Measurements from ENCODE around the gene UGT1A3. TPM values are rescaled to one million over a fixed set of nuclear protein-coding genes. Genes with fewer than 3 reads are reported as not detected.
A peak's percentile ranks its signal among the peaks of the same experiment; 100 is the strongest.

UGT1A3 gene
- total RNA-seq, 1 donor from 2014 or later: not detected

DNA sequence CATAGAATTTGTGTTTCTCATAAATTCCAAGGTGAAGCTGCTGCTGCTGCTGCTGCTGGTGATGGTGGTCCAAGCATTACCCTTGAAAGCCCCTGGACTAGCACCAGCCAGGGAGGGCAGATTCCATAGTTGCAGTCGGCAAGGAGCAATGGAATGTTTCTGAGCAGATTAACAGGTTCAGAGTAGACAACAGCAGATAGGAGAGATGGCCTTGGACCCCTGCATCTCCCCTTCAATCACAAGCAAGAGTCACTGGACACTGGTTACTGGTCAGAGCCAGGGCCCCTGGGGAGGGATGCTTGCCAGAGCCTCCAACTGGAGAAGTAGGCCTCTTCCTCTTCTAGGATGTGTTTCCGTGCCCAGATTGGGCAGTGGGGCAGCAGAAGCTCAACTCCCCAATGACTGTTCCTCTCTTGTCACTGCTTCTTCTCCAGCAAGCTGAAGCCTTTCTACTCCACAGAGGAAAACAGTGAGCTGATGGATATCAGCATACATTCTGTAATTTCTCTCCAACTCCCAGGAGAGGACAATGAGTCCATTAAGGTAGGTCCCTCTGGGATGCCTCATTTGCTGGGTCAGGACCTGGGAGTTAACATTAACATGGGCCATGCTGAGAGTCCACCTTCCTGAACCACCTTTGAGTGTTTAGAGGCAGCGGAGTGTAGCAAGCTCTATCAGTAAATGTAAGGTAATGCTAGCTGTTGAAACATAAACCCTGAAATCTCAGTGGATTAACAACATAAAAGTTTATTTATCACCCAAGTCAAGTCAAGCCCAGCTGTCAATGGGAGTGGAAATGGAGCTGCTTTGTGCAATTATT, 84.6 kb downstream of the UGT1A3 start:
- Histone ChIP-seq H3K9me3 (no peaks in the 10 kb centered on the region), H3K4me3 (no peak overlapping the region), H3K27ac (no peak overlapping the region), H3K4me1 (no peaks in the 10 kb centered on the region), H3K27me3 (ENCODE audit: low read depth) (no peaks in the 10 kb centered on the region), H3K36me3 (no peaks in the 10 kb centered on the region)
- ATAC-seq (no peak), DNase-seq (peak; percentile 21)
- TF ChIP-seq, protein P1, sequence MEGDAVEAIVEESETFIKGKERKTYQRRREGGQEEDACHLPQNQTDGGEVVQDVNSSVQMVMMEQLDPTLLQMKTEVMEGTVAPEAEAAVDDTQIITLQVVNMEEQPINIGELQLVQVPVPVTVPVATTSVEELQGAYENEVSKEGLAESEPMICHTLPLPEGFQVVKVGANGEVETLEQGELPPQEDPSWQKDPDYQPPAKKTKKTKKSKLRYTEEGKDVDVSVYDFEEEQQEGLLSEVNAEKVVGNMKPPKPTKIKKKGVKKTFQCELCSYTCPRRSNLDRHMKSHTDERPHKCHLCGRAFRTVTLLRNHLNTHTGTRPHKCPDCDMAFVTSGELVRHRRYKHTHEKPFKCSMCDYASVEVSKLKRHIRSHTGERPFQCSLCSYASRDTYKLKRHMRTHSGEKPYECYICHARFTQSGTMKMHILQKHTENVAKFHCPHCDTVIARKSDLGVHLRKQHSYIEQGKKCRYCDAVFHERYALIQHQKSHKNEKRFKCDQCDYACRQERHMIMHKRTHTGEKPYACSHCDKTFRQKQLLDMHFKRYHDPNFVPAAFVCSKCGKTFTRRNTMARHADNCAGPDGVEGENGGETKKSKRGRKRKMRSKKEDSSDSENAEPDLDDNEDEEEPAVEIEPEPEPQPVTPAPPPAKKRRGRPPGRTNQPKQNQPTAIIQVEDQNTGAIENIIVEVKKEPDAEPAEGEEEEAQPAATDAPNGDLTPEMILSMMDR (IDR thresholded peaks at IDR 0.05): no peak
- intact Hi-C loops (cut with DNase I): no loop called here

DNA sequence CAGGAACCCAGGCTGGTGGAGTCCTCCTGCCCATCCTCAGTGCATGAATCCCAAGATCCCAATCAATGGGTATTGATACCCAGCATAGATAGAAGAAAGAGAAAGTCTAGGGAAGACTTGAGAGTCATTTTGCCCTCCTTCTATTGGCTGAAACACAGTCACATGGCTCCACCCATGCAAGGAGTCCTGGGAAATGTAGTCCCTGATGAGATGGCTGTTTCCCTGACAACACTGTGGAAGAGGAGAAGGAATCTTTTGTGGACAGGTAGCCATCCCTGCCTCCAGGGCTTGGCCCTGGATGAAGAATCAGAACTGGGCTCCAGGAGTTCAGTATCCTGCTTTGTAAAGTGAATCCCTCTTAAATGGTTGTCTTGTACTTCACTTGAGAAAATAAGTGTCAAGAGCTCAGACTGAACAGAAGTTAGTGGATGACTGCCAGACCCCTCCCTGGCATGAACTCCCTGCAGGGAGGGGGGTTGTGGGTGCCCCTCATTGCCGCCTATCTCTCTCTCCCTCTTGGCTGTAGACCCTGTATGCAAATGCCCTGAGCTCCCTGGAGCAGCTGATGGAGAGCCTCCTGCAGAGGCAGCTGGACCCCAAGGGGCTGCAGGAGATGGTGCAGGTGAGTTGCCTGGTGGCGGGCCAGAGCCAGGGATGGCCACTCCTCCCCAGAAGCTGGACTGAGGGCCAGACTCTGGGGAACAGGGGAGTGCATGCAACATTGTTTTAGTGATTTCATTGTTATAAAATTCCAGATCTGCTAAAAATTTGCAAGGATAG, 85.4 kb downstream of the UGT1A3 start:
- H3K27ac ChIP-seq: no peak overlapping the region
- no peaks in the 10 kb centered on the region for H3K9me3 ChIP-seq
- H3K27me3 ChIP-seq (ENCODE audit: low read depth): no peaks in the 10 kb centered on the region
- TF ChIP-seq, protein P1 (IDR thresholded peaks at IDR 0.05): no peak
- no peaks in the 10 kb centered on the region for H3K4me1 ChIP-seq
- H3K4me3 ChIP-seq: no peak overlapping the region
- intact Hi-C loops (cut with DNase I): no loop called here
- no peak for DNase-seq
- H3K36me3 ChIP-seq: no peaks in the 10 kb centered on the region
- no peak for ATAC-seq

DNA sequence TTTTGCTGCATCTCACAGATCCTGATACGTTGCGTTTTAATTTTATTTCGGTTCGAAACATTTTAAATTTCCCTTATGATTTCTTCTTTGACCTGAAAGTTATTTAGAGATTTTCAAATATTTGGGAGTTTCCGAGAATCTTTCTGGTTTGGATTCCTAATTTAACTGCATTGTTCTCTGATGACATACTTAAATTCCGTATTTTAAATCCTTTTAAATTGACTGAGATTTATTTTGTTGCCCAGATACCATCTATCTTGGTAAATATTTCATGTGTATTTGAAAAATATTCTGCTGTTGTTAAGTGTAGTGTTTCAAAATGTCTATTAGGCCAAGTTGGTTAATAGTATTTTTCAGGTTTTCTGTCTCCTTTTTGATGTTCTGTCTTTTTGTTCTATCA, 87.0 kb downstream of the UGT1A3 start:
- H3K27ac ChIP-seq: no peak overlapping the region
- H3K36me3 ChIP-seq: no peaks in the 10 kb centered on the region
- H3K9me3 ChIP-seq: no peaks in the 10 kb centered on the region
- intact Hi-C loops (cut with DNase I): no loop called here
- no peaks in the 10 kb centered on the region for H3K4me1 ChIP-seq
- H3K4me3 ChIP-seq: no peak overlapping the region
- H3K27me3 ChIP-seq (ENCODE audit: low read depth): peaks cover 4% of the 10 kb centered on the region
- DNase-seq (no peak), ATAC-seq (no peak)
- TF ChIP-seq, protein P1 (IDR thresholded peaks at IDR 0.05): no peak

DNA sequence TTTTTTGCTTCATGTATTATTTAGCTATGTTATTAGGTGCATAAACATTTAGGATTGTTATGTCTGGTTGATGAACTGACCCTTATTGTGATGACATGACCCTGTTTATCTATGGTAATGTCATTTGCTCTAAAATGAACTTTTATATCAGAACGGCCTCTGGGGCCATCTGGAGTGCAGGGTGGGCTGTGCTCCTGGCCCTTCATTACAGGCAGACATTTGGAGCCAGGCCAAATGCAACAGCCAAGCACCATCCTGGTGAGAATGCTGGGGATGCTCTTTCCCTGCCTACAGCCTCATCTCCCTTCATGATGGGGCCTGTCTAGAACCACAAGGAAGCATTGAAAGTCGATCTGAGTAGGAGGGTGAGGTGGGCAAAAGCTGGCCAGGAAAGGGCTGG, 87.5 kb downstream of the UGT1A3 start:
- intact Hi-C loops (cut with DNase I): no loop called here
- Histone ChIP-seq H3K4me1 (no peaks in the 10 kb centered on the region), H3K36me3 (no peaks in the 10 kb centered on the region), H3K9me3 (no peaks in the 10 kb centered on the region), H3K27me3 (ENCODE audit: low read depth) (peaks cover 4% of the 10 kb centered on the region), H3K4me3 (no peak overlapping the region), H3K27ac (no peak overlapping the region)
- ATAC-seq (no peak), DNase-seq (no peak)
- TF ChIP-seq, protein P1 (IDR thresholded peaks at IDR 0.05): no peak

DNA sequence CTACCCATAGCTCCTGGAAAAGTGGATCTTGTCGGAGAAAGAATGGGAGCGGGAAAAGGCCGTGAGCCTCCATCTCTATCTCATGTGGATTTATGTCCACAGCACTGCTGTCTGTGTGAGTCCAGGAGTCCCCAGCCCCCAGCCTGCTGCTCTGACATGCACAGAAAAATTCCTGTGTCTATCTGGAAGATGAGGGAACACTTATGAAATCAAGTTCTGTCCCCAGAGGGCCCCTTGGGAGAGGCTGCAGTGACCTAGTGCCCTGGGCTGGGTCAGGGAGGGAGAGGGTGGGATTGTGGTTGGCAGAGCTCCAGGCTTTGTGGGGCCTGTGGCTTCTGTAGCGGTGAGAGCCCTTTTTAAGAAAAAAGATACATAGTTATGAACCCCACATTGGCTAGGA, 87.9 kb downstream of the UGT1A3 start:
- H3K27ac ChIP-seq: no peak overlapping the region
- H3K9me3 ChIP-seq: no peaks in the 10 kb centered on the region
- no peaks in the 10 kb centered on the region for H3K4me1 ChIP-seq
- H3K36me3 ChIP-seq: no peaks in the 10 kb centered on the region
- DNase-seq (no peak), ATAC-seq (no peak)
- TF ChIP-seq, protein P1 (IDR thresholded peaks at IDR 0.05): no peak
- H3K4me3 ChIP-seq: no peak overlapping the region
- intact Hi-C loops (cut with DNase I): no loop called here
- peaks cover 4% of the 10 kb centered on the region for H3K27me3 ChIP-seq (ENCODE audit: low read depth)
